Kidney capillary endothelial cell (primary cell): ENCODE measurements around the gene CELSR1.

Experiments used
- DNase-seq: peaks from one replicate; pipeline ENCODE4 v3.0.0-alpha.2; 2018; ENCODE audit warnings: low spot score

The CELSR1 gene

GRCh38 chr22:46442217-46442853 is 95.1 kb downstream of the CELSR1 start:
- DNase-seq, result no peak

GRCh38 chr22:46439576-46440465 is 97.6 kb downstream of the CELSR1 start:
- DNase-seq, result no peak

- no peak for DNase-seq
Measured at GRCh38 chr22:46439111-46439510, 98.3 kb downstream of the CELSR1 start.

- no peak for DNase-seq
Measured at GRCh38 chr22:46437671-46438440, 99.6 kb downstream of the CELSR1 start.

GRCh38 chr22:46436595-46437175 is 100.7 kb downstream of the CELSR1 start:
- no peak for DNase-seq

- no peak for DNase-seq
Measured at GRCh38 chr22:46433318-46433717, 104.1 kb downstream of the CELSR1 start.

GRCh38 chr22:46432164-46433068 is 105.0 kb downstream of the CELSR1 start:
- DNase-seq, result no peak

GRCh38 chr22:46430961-46431838 is 106.2 kb downstream of the CELSR1 start:
- no peak for DNase-seq

GRCh38 chr22:46429325-46429853 is 108.0 kb downstream of the CELSR1 start:
- no peak for DNase-seq

- DNase-seq, result no peak
Measured at GRCh38 chr22:46428602-46429324, 108.7 kb downstream of the CELSR1 start.

- DNase-seq, result no peak
Measured at GRCh38 chr22:46428171-46428570, 109.2 kb downstream of the CELSR1 start.

GRCh38 chr22:46425016-46425415 is 112.4 kb downstream of the CELSR1 start:
- no peak for DNase-seq

- DNase-seq, result no peak
Measured at GRCh38 chr22:46424496-46424895, 112.9 kb downstream of the CELSR1 start.

GRCh38 chr22:46422896-46423295 is 114.5 kb downstream of the CELSR1 start:
- DNase-seq, result no peak

- no peak for DNase-seq
Measured at GRCh38 chr22:46421267-46421666, 116.2 kb downstream of the CELSR1 start.

GRCh38 chr22:46419754-46420571 is 117.5 kb downstream of the CELSR1 start:
- DNase-seq, result no peak

- no peak for DNase-seq
Measured at GRCh38 chr22:46418827-46419226, 118.6 kb downstream of the CELSR1 start.

GRCh38 chr22:46417769-46418168 is 119.7 kb downstream of the CELSR1 start:
- DNase-seq, result no peak
